Measurements from ENCODE around the gene NFIX. TPM values are rescaled to one million over a fixed set of nuclear protein-coding genes. Genes with fewer than 3 reads are reported as not detected.

The NFIX gene
- total RNA-seq, 1 experiment from 2014 or later: 0.03 TPM

DNA sequence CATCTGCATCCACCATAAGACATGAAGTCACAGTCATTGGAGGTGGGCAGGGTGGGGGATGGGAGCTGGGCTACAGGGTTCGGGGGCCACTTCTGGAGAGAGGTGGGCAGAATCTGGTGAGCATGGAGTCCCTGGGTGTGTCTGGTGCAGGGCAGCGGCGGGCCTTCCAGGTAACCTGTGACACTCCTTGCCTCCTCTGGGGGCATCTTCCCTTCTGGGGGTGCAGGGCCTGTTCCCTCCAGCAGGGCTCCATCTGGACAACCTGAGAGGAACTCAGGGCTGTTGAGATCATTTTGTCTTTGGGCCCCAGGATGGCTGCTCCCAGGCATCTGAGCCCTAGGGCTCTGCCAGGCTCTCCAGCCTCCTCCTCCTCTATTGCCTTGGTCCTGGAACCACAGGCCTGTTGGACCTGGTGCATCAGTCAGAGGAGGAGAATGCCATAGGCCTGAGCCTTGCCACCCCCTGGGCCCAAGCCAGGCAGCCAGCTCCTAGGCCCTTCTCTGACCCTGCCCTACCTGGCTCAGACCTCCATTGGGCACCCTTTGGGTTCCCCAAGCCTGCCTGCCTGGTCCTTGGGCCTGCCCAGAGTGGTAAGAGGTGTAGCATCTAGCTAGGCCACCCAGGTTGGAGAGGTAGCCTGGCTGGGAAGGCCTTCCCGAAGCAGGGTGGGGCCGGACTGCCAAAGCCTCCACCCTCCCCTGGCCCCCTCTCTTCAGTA, 94.0 kb downstream of the NFIX start:
- DNase-seq: peak; percentile 94
- peaks cover 14% of the 10 kb centered on the region for H3K27me3 ChIP-seq (ENCODE audit: control insufficient read depth, insufficient read depth, low read length)

DNA sequence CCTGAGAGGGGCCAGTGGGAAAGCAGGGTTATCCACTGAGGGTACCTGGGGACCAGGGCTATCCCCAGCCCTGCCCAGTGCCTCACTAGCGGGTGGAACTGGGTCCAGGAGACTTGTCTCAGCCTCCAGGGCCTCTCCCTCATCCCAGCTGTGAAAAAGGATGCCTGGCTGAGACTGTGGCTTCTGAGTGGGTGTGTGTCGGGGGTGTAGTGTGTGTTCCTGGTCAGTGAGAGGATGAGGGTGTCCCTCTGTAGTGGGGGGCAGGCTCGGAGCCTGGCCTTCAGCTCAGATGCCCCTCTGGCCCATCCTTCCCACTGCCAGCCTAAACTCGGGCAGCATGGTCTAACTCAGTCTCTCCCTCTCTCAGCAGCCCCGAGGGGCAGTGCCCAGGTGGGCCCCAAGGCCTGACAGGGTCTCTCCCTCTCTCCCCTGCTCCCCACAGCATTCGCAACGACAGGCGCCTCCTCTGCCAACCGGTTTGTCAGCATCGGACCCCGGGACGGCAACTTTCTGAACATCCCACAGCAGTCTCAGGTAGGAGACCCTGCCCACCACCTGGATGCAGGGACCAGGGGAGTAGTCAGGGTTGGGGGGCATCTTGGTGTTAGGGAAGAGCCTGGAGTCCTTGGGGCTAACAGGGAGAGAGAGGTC, 94.7 kb downstream of the NFIX start:
- no peak for DNase-seq
- no peaks in the 10 kb centered on the region for H3K36me3 ChIP-seq (replicated peaks; ENCODE audit: control insufficient read depth, insufficient read depth, low read length)
- H3K27me3 ChIP-seq (ENCODE audit: control insufficient read depth, insufficient read depth, low read length): peaks cover 20% of the 10 kb centered on the region
- no peak overlapping the region for H3K4me3 ChIP-seq (ENCODE audit: insufficient read depth, low read depth, low read length)

More for the DNA sequence above, 94.0 kb downstream of the NFIX start:
- Histone ChIP-seq H3K36me3 (replicated peaks; ENCODE audit: control insufficient read depth, insufficient read depth, low read length) (no peaks in the 10 kb centered on the region), H3K4me3 (ENCODE audit: insufficient read depth, low read depth, low read length) (no peak overlapping the region)

DNA sequence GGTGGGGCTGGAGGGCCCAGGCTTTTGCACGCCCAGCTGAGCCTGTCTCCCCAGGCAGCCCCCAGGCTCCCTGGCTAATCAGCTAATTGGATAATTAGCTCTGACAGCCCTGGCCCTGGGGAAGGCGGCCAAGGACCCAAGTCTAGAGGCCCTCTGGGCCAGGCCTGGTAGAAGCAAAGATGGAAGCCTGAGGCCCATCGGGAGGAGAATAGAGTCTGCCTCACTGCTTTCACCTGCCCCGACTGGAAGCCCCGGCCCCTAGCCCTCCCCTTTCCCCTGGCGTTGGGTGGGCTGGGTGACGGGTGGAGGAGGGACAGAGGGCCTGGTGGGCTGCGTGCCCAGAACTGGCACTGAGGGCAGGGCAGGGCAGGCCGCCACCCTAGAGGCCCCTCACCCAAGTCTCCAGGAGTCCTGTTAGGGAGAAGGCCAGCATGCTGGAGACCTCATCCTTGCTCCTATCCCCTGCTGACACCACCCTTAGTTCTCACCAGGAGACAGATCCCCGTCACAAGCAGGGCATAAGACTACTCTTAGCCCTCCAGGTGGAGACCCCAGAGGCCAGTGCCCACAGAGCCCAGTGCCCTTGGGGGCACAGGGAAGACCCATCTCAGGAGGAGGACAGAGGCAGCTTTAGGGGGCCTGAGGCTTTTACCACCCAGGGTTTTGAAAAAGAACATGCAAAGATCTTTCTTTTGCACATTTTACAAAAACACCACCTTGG, 95.4 kb downstream of the NFIX start:
- Histone ChIP-seq H3K4me3 (ENCODE audit: insufficient read depth, low read depth, low read length) (no peak overlapping the region), H3K36me3 (replicated peaks; ENCODE audit: control insufficient read depth, insufficient read depth, low read length) (no peaks in the 10 kb centered on the region), H3K27me3 (ENCODE audit: control insufficient read depth, insufficient read depth, low read length) (peaks cover 26% of the 10 kb centered on the region)
- DNase-seq: no peak

DNA sequence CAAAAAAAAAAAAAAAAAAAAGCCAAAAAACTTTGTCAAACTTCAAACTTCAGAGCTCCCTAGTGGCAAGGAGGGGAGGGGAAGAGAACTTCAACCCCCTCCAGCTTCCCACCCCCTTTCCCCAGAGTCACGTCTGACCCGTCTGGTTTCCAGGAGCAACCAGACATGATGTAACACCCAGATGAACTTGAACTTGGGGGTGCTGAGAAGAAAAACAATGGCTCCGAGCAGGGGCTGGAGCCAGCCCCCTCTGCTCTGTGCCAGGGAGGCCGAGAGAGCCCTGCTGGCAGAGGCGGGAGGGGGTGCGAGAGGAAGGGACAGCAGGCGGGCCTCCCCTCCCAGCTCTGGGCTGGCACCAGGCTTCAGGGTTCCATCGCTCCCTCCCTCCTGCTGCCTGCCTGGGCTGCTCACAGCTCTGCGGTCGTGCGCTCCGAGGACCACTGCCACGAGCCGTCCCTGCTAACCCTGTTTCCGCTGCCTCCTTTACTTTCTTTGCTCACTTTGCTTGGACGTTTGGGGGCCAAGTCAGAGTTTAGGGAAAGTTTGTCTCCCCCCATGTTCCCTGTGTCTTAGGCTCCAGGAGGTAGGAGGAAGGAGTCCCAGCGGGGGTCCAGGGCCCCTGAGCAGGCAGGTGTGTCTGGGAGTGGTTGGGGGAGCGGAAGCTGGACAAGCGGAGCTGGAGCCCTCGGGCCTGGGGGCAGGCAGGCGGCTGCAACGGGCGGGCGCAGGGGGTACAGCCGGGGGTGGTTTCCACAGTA, 96.3 kb downstream of the NFIX start:
- no peaks in the 10 kb centered on the region for H3K36me3 ChIP-seq (replicated peaks; ENCODE audit: control insufficient read depth, insufficient read depth, low read length)
- peak; percentile 86 for DNase-seq
- H3K27me3 ChIP-seq (ENCODE audit: control insufficient read depth, insufficient read depth, low read length): peaks cover 33% of the 10 kb centered on the region
- no peak overlapping the region; the same call in 1 of the 2 replicates for H3K4me3 ChIP-seq (ENCODE audit: insufficient read depth, low read depth, low read length)

DNA sequence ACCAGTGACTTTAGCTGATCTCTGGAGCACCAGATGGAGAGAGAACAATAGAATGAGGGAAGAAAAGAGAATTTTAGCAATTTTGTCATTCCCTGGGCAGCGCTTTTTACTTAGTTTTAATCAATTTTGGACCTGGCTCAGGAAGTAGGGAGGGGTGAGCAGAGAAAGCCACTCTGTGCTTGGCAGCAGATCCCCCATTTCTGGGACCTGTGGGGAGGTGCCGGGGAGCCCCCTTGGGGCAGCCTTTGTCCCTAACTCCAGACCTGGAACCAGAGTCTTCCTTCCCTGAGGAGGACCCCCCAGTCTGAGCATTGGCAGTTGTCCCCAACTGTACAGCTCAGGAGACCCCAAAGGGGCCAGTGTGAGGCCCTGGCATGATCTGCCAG, 96.9 kb downstream of the NFIX start:
- Histone ChIP-seq H3K4me3 (ENCODE audit: insufficient read depth, low read depth, low read length) (no peak overlapping the region), H3K36me3 (replicated peaks; ENCODE audit: control insufficient read depth, insufficient read depth, low read length) (no peaks in the 10 kb centered on the region), H3K27me3 (ENCODE audit: control insufficient read depth, insufficient read depth, low read length) (peaks cover 37% of the 10 kb centered on the region)
- no peak for DNase-seq

DNA sequence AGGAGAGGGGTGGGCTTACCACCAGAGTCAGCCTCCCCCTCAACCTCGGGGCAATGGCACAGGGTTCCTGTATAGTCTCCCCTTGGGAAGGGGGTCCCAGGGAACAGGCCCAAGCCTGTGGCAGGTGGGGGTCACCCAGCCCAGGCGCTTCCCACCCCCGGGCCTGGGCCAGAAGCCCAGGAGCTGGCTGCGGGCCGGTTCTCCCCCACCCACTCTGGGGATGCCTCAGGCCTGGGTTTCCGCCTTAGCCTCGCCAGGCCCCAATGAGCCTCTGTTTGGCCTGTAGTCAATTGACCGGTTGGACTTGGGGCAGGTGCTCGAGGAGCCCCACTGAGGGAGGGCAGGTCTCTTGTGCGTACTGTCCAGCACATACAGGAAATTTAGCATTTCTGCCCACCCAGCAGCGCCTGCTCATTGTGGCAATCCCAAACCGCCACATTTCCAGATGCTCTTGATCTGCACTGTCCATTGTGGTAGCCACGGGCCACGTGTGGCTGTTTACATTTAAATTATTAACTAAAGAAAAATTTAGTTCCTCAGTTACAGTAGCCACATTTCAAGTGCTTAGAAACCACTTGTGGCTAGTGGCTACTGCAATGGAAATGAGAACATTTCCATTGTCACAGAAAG, 97.4 kb downstream of the NFIX start:
- Histone ChIP-seq H3K36me3 (replicated peaks; ENCODE audit: control insufficient read depth, insufficient read depth, low read length) (no peaks in the 10 kb centered on the region), H3K4me3 (ENCODE audit: insufficient read depth, low read depth, low read length) (no peak overlapping the region), H3K27me3 (ENCODE audit: control insufficient read depth, insufficient read depth, low read length) (peaks cover 42% of the 10 kb centered on the region)
- DNase-seq: no peak

DNA sequence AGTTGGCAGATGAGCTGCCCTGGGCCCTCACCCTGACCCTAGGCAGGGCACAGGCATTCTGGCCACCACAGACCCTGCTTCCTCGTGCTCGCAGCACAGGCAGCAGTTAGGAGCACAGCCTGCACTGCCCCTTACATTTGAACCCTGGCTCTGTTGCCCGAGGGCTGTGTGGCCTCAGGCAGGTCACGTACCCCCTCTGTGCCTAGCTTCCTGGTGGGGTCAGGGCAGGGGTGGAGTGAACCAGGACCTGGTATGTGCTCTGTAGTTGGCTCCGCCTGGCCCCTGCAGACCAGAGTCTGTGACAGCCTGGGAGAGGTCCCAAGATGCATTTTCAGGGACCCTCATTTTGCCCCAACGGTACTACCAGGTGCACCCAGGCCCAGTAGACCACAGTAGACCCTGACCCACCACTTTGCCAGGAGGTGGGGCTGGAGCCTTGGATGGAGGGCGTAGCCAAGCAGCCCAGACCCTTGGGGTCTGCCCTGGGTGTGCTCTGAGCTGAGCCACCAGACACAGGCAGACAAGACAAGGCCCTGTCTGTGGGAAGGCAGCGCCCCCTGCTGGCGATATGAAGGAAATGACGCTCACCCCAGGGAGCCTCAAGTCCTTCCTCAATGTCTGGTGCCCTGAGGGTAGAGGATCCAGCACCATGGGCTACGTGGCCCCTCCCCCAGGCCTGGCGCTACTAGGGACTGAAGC, 98.3 kb downstream of the NFIX start:
- H3K4me3 ChIP-seq (ENCODE audit: insufficient read depth, low read depth, low read length): no peak overlapping the region
- DNase-seq: peak; percentile 96
- peaks cover 50% of the 10 kb centered on the region for H3K27me3 ChIP-seq (ENCODE audit: control insufficient read depth, insufficient read depth, low read length)
- no peaks in the 10 kb centered on the region for H3K36me3 ChIP-seq (replicated peaks; ENCODE audit: control insufficient read depth, insufficient read depth, low read length)

DNA sequence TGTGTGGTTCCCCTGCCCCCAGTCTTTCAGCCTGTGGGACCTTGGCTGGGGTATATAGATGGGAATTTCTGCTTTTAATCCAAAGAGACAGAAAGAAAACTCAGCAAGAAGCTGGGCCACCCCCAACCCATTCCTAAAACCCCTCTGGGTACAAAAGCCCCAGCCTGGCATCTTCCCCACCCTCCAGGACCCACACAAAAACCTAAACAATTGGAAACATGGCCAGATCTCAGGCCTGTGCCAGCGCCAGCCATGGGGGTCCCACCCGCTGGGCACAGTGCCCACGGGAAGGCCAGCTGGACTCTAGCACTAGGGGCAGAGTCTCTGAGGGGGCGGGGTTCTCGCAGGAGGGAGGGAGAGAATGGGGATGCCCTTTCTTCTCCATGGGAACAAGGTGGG, 98.8 kb downstream of the NFIX start:
- H3K36me3 ChIP-seq (replicated peaks; ENCODE audit: control insufficient read depth, insufficient read depth, low read length): no peaks in the 10 kb centered on the region
- no peak overlapping the region for H3K4me3 ChIP-seq (ENCODE audit: insufficient read depth, low read depth, low read length)
- no peak for DNase-seq
- H3K27me3 ChIP-seq (ENCODE audit: control insufficient read depth, insufficient read depth, low read length): peaks cover 56% of the 10 kb centered on the region

DNA sequence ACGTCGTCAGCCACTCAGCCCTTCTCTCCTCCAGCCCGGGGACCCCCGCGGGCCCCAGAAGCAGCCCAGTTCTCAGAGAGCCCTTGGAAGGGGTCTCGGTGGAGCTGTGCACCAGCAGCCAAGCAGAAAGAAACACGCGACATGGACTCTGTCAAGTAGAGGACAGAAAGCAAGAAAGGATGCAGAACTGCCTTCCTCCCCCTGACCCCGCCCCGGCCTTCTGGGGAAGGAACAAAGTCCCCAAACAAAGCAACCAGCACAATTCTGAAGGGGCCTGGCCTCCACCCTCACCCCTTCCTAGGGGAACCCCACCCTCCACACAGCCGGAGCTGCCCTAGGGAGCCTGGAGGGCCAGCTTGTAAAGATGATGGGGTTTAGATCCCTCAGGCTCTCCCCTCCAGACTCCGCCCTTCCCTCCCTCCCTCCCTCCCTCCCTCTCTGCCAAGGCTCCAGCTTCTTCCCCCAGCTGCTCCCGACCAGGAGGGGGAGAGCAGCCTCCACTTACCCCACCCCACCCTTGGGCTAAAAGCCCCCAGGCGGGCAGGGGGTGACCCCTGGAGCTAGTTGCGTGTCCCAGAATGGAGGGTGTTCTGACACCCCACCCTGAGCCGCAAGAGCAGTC, 99.6 kb downstream of the NFIX start:
- H3K27me3 ChIP-seq (ENCODE audit: control insufficient read depth, insufficient read depth, low read length): peaks cover 63% of the 10 kb centered on the region
- DNase-seq: peak; percentile 94
- H3K4me3 ChIP-seq (ENCODE audit: insufficient read depth, low read depth, low read length): peak overlapping the region; percentile 50
- H3K36me3 ChIP-seq (replicated peaks; ENCODE audit: control insufficient read depth, insufficient read depth, low read length): no peaks in the 10 kb centered on the region

DNA sequence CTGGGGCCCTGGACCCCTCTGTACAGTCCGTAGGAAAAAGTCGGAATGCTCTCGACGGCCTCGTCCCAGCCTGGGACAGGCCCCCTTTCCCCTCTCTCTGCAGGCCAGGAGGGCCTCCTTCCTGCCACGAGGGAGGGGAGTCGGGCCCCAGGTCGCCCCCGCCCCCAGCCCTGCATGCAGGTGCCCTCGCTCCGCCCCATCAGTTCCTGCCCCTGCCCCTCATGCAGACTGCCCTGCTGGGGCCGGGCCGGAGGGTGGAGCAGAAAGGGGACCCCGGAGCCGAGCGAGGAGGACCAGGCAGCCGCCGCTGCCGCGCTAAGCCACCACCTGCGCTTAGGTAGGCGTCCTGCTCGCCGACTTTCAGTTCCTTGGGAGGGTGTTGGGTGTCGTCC, 100.1 kb downstream of the NFIX start:
- Histone ChIP-seq H3K4me3 (ENCODE audit: insufficient read depth, low read depth, low read length) (peak overlapping the region; percentile 50), H3K27me3 (ENCODE audit: control insufficient read depth, insufficient read depth, low read length) (peaks cover 68% of the 10 kb centered on the region), H3K36me3 (replicated peaks; ENCODE audit: control insufficient read depth, insufficient read depth, low read length) (no peaks in the 10 kb centered on the region; the same call in 1 of the 2 replicates)
- peak; percentile 92 for DNase-seq

DNA sequence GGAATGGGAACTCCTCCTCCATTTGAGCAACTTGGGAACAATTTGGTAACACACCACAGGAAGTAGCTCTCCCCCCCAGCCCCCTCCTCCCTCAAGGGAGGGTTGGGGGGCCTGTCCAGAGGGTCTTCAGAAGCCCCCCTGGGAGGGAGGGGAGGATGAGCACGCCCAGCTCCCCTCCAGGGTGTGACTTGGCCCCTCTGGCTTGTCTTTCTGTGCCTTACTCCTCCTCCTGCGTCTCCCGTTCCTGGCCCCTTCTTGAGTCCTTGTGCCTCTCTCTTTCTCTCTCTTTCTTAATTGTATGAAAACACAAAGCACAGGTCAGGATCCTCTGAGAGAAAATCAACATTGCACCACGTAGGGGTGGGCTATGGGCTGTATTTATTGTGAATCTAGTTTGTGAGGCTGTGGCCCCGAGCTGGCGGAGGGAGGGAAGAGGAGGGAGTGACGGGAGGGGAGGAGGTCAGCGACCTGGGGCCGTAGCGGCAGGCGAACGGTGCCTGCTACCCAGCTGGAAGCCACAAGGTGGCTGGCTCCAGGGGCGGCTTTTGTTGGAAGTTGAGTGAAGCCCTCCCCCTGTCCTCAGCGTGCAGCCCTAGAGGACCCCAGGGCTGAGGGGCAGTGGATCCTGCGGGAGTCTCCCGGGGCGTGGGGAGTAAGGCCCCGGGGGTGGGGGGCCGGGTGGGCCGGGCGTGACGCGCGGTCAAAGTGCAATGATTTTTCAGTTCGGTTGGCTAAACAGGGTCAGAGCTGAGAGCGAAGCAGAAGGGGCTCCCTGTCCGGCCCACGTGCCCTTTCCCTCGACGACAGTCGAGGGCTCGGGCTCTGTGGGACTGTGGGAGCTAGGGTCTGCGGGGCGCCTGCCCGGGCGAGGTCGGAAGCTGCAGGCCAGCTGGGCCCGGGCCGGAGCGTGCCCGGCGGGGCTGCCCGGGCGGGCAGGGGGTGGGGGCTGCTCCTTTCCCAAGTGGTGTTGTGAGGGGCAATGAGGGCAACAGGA, 101.0 kb downstream of the NFIX start:
- Histone ChIP-seq H3K4me3 (ENCODE audit: insufficient read depth, low read depth, low read length) (peak overlapping the region; percentile 50), H3K27me3 (ENCODE audit: control insufficient read depth, insufficient read depth, low read length) (peaks cover 73% of the 10 kb centered on the region), H3K36me3 (replicated peaks; ENCODE audit: control insufficient read depth, insufficient read depth, low read length) (no peaks in the 10 kb centered on the region; the same call in 1 of the 2 replicates)
- peak; percentile 96 for DNase-seq

DNA sequence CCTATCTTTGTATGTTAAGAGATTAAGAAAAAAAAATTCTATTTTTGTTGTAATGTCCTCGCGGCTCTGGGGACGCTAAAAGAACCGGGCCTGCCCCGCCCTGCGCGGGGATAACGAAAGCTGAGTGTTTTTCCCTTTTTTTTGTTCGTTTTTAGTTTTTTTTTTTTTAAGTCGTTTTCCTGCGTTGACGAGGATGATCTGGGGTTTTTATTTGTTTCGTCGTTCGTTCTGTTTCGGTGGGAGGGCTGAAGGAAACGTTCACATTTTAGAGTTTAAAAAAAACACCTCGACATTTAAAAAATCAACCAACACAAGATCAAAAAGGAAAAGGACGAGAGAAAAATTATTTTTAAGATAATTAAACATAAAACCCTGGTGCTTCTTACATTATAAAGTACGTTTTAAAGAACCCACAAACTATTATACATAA, 101.8 kb downstream of the NFIX start:
- no peak overlapping the region for H3K4me3 ChIP-seq (ENCODE audit: insufficient read depth, low read depth, low read length)
- DNase-seq: no peak
- H3K27me3 ChIP-seq (ENCODE audit: control insufficient read depth, insufficient read depth, low read length): peaks cover 71% of the 10 kb centered on the region
- H3K36me3 ChIP-seq (replicated peaks; ENCODE audit: control insufficient read depth, insufficient read depth, low read length): no peaks in the 10 kb centered on the region; the same call in 1 of the 2 replicates

Data from H7 (cell line).